DOHH2 (cell line): ENCODE results near the gene MLC1.

Experiments used
- H3F3A ChIP-seq: fragments of 200-600 bp; sonication (generic), shearing (Covaris generic); 2 replicates; pipeline ENCODE4 v1.6.0; 2016; ENCODE audit warnings: antibody characterized with exemption, mild to moderate bottlenecking; ENCODE audit not compliant: control insufficient read depth, insufficient read depth
- H3K27ac ChIP-seq: fragments of 200-600 bp; sonication (generic); 2 replicates; pipeline ENCODE4 v1.5.1; 2014; ENCODE audit warnings: low read depth, mild to moderate bottlenecking, low read length, moderate library complexity
- H3K27me3 ChIP-seq: fragments of 200-600 bp; sonication (generic); 2 replicates; pipeline ENCODE4 v1.6.1; 2014; ENCODE audit warnings: mild to moderate bottlenecking, low read length, mixed read lengths; ENCODE audit not compliant: control insufficient read depth
- H3K36me3 ChIP-seq: fragments of 200-600 bp; sonication (generic); 2 replicates; pipeline ENCODE4 v1.6.1; 2014; ENCODE audit warnings: mild to moderate bottlenecking, low read length, moderate library complexity, mixed read lengths; ENCODE audit not compliant: control insufficient read depth
- H3K4me1 ChIP-seq: fragments of 200-600 bp; sonication (generic); 2 replicates; pipeline ENCODE4 v1.6.1; 2014; ENCODE audit warnings: mild to moderate bottlenecking, low read length, mixed read lengths; ENCODE audit not compliant: control insufficient read depth
- H3K4me2 ChIP-seq: fragments of 200-600 bp; sonication (generic); 2 replicates; pipeline ENCODE4 v1.6.0; 2014; ENCODE audit warnings: mild to moderate bottlenecking, low read length, moderate library complexity
- H3K4me3 ChIP-seq: fragments of 200-600 bp; sonication (generic); 2 replicates; pipeline ENCODE4 v1.5.1; 2014; ENCODE audit warnings: mild to moderate bottlenecking, low read length, mixed read lengths
- H3K79me2 ChIP-seq: fragments of 200-600 bp; sonication (generic); 2 replicates; pipeline ENCODE4 v1.6.1; 2014; ENCODE audit warnings: mild to moderate bottlenecking, low read length, mixed read lengths; ENCODE audit not compliant: control insufficient read depth
- H3K9me2 ChIP-seq: fragments of 200-600 bp; sonication (generic); replicated peaks from 2 replicates; pipeline ENCODE4 v1.6.1; 2014; ENCODE audit warnings: mild to moderate bottlenecking, low read length, mixed read lengths; ENCODE audit not compliant: control insufficient read depth
- H3K9me3 ChIP-seq: fragments of 200-600 bp; sonication (generic); 2 replicates; pipeline ENCODE4 v1.6.1; 2014; ENCODE audit warnings: antibody characterized with exemption, low read length, mixed read lengths; ENCODE audit not compliant: control insufficient read depth, insufficient read depth
- H4K20me1 ChIP-seq: fragments of 200-600 bp; sonication (generic); 2 replicates; pipeline ENCODE4 v1.6.0; 2014; ENCODE audit warnings: low read depth, mild to moderate bottlenecking, antibody characterized with exemption, low read length, moderate library complexity; ENCODE audit not compliant: control insufficient read depth, insufficient read depth
- CTCF ChIP-seq: fragments of 200-600 bp; sonication (generic); IDR thresholded peaks from one replicate; pipeline ENCODE4 v1.5.1; 2014; ENCODE audit warnings: antibody characterized with exemption, mild to moderate bottlenecking, low read depth, low read length; ENCODE audit not compliant: poor library complexity, severe bottlenecking
- EZH2phosphoT487 ChIP-seq: fragments of 200-600 bp; sonication (generic); IDR thresholded peaks from 2 replicates; pipeline ENCODE4 v1.6.1; 2017; ENCODE audit warnings: borderline replicate concordance, mild to moderate bottlenecking, antibody characterized with exemption, low read length, moderate library complexity, mixed read lengths

The MLC1 gene

DNA sequence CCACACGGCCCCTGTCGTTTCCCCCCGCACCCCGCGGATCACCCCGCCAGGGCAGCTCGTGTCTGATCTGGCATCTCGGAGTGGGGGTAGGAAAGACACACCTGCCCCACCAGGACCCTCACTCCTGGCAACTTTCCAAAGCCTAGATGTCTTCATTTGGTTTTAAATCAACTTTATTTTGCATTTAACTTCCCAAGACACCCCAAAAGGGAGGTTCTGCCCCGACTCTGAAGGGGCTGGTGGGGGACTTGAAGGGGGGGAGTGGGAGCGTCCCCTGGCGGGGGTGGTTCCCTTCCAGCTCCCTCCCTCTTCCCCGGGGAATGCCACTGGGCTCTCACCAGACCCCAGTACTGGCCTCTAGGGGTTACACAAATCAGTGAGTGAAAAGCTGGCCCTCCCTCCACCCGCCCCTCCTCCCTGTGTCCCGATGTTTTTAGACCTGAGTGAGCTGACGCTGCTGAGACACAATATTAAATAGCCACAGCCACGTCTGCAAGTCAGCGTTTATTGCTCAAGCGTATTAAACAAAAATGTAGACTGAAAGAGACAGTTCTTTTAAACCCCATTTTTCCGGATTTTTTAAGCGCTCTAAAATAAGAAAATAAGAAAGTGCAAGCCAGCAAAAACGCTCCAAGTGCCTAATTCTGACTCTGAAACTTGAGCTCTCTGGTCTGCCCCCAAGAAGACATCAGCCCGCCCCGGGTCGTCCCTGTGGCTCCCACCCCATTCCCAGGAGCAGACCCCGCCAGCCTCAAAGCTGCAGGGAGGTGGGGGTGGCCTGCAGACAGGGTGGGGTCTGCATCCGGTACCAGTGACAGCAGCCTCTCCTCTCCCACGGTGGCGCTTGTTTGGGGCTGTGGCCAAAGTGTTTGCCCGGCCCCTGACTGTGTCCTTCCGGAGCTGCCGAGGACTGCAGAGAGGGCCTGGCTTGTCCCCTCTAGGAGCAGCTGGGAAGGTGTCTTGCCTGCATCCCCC, 26.0 kb downstream of the MLC1 start:
- H3K27me3 ChIP-seq = no peaks in the 10 kb centered on the region
- peak overlapping the region; percentile 60 for H3K4me3 ChIP-seq
- H3K79me2 ChIP-seq = no peaks in the 10 kb centered on the region
- H3K36me3 ChIP-seq = no peaks in the 10 kb centered on the region
- H3K27ac ChIP-seq = peak overlapping the region; percentile 68
- H3K9me2 ChIP-seq = no peaks in the 10 kb centered on the region
- TF ChIP-seq CTCF (peak; percentile 20), EZH2phosphoT487 (no peak)
- peaks cover 60% of the 10 kb centered on the region for H3K4me1 ChIP-seq
- H3F3A ChIP-seq = peaks cover 20% of the 10 kb centered on the region
- H3K9me3 ChIP-seq = peaks cover 1% of the 10 kb centered on the region; the same call in 1 of the 2 replicates
- no peaks in the 10 kb centered on the region for H4K20me1 ChIP-seq
- peak overlapping the region; percentile 78 for H3K4me2 ChIP-seq

GRCh38 chr22:50058061-50058905, 26.9 kb downstream of the MLC1 start, which contains the start of gene TTLL8:
TTLL8 (minus strand) TSS chr22:50058298.
- Histone ChIP-seq H3K27ac (peak within 1 kb of the TSS; percentile 91), H3K4me3 (peak within 1 kb of the TSS; percentile 70), H3K4me2 (peak within 1 kb of the TSS; percentile 94)

More at GRCh38 chr22:50058061-50058905, 26.9 kb downstream of the MLC1 start, which contains the start of gene TTLL8:
- H3K36me3 ChIP-seq = no peaks in the 10 kb centered on the region
- no peaks in the 10 kb centered on the region for H3K27me3 ChIP-seq
- peaks cover 26% of the 10 kb centered on the region for H3F3A ChIP-seq
- no peaks in the 10 kb centered on the region for H3K79me2 ChIP-seq
- no peaks in the 10 kb centered on the region for H4K20me1 ChIP-seq
- H3K4me1 ChIP-seq = peaks cover 68% of the 10 kb centered on the region
- H3K9me3 ChIP-seq = peaks cover 8% of the 10 kb centered on the region
- TF ChIP-seq EZH2phosphoT487 (no peak), CTCF (no peak)
- H3K9me2 ChIP-seq = no peaks in the 10 kb centered on the region
